Stimulated activated CD4-positive, alpha-beta T cell treated with anti-CD3 and anti-CD28 coated beads, Interleukin-12 subunit alpha, Interleukin-12 subunit beta, amount 100 ng/mL, for 48 hours (primary cell): ENCODE results near the gene ERC1.

Source experiments
- DNase-seq, 3 donors: peaks; one replicate each; pipeline ENCODE4 v3.0.0-alpha.2; 2020; ENCODE audit warnings: low read depth in 2 of 3, low spot score in 1 of 3

Gene ERC1

GRCh38 chr12:1434296-1434955 is 443.4 kb downstream of the ERC1 start:
- no peak for DNase-seq

- no peak for DNase-seq
Measured at GRCh38 chr12:1435044-1435443, 444.0 kb downstream of the ERC1 start.

- DNase-seq, result no peak
Measured at GRCh38 chr12:1435456-1435855, 444.4 kb downstream of the ERC1 start.

- DNase-seq, result no peak
Measured at GRCh38 chr12:1436015-1436414, 445.0 kb downstream of the ERC1 start.

- no peak for DNase-seq
Measured at GRCh38 chr12:1436981-1437380, 446.0 kb downstream of the ERC1 start.

- DNase-seq, result no peak
Measured at GRCh38 chr12:1439201-1439600, 448.2 kb downstream of the ERC1 start.

- no peak for DNase-seq
Measured at GRCh38 chr12:1439687-1440086, 448.7 kb downstream of the ERC1 start.

- DNase-seq, result no peak
Measured at GRCh38 chr12:1443421-1444141, 452.6 kb downstream of the ERC1 start.

GRCh38 chr12:1444142-1444516 is 453.1 kb downstream of the ERC1 start:
- DNase-seq, result no peak

- DNase-seq, result no peak
Measured at GRCh38 chr12:1445807-1446206, 454.8 kb downstream of the ERC1 start.

GRCh38 chr12:1448336-1448735 is 457.3 kb downstream of the ERC1 start:
- no peak for DNase-seq

GRCh38 chr12:1453810-1454209 is 462.8 kb downstream of the ERC1 start:
- DNase-seq, result no peak

GRCh38 chr12:1456885-1457284 is 465.9 kb downstream of the ERC1 start:
- DNase-seq, result no peak

GRCh38 chr12:1457901-1458300 is 466.9 kb downstream of the ERC1 start:
- no peak for DNase-seq

- DNase-seq, result no peak
Measured at GRCh38 chr12:1459339-1459738, 468.3 kb downstream of the ERC1 start.

- DNase-seq, result no peak
Measured at GRCh38 chr12:1463073-1463905, 472.3 kb downstream of the ERC1 start.

- DNase-seq, result no peak
Measured at GRCh38 chr12:1464925-1465324, 473.9 kb downstream of the ERC1 start.

- no peak for DNase-seq
Measured at GRCh38 chr12:1465990-1466389, 475.0 kb downstream of the ERC1 start.

GRCh38 chr12:1466481-1467154 is 475.6 kb downstream of the ERC1 start:
- no peak for DNase-seq

GRCh38 chr12:1467710-1468109 is 476.7 kb downstream of the ERC1 start:
- DNase-seq, result no peak

GRCh38 chr12:1469070-1469469 is 478.0 kb downstream of the ERC1 start:
- no peak for DNase-seq

- no peak for DNase-seq
Measured at GRCh38 chr12:1470051-1470450, 479.0 kb downstream of the ERC1 start.
